Sigmoid colon (tissue), 7 donors: Measurements from ENCODE around the gene PDE2A. TPM values are rescaled to one million over a fixed set of nuclear protein-coding genes. Genes with fewer than 3 reads are reported as not detected.

Source experiments
- DNase-seq: peaks from one replicate; pipeline ENCODE4 v3.0.0-alpha.2; 2019
- H3K27ac ChIP-seq, 4 donors: fragments of 200-600 bp; sonication (generic); one replicate each; pipeline ENCODE4 v1.5.1; 2016 to 2019; ENCODE audit warnings: mild to moderate bottlenecking in 1 of 4
- H3K27me3 ChIP-seq, 3 donors: fragments of 200-600 bp; sonication (generic); one replicate each; pipeline ENCODE4 v1.5.1; 2019; ENCODE audit warnings: mild to moderate bottlenecking in 1 of 3
- H3K36me3 ChIP-seq, 4 donors: fragments of 200-600 bp; sonication (generic); one replicate each; pipeline ENCODE4 v1.5.1; 2016 to 2019
- H3K4me1 ChIP-seq, 4 donors: fragments of 200-600 bp; sonication (generic); one replicate each; pipeline ENCODE4 v1.5.1; 2017 to 2019
- H3K4me3 ChIP-seq, 4 donors: fragments of 200-600 bp; sonication (generic); one replicate each; pipeline ENCODE4 v1.5.1; 2017 to 2019; ENCODE audit warnings: mild to moderate bottlenecking in 2 of 4, moderate library complexity in 1 of 4
- H3K9me3 ChIP-seq, 4 donors: fragments of 200-600 bp in 3 of 4; sonication (generic) in 3 of 4; one replicate each; pipeline versions ENCODE4 v1.5.1 to v1.6.1; 2013 to 2019
- CTCF ChIP-seq, 4 experiments: fragments of 450-650 bp in 3 of 4; fragments of 200-600 bp in 1 of 4; IDR thresholded peaks; one replicate each; pipeline ENCODE4 v1.5.1; 2016 to 2019; ENCODE audit warnings: antibody characterized with exemption in 4 of 4, mild to moderate bottlenecking in 3 of 4, moderate library complexity in 2 of 4
- EP300 ChIP-seq, 4 donors: sonication (generic); formaldehyde crosslinking; IDR thresholded peaks; one replicate each; pipeline ENCODE4 v1.6.1; 2017; ENCODE audit warnings: antibody characterized with exemption in 4 of 4
- POLR2A ChIP-seq, 2 donors: fragments of 450-650 bp; IDR thresholded peaks; one replicate each; pipeline ENCODE4 v1.6.1; 2016; ENCODE audit warnings: antibody characterized with exemption in 2 of 2, mild to moderate bottlenecking in 2 of 2, moderate library complexity in 2 of 2
- POLR2AphosphoS5 ChIP-seq, 4 donors: sonication (generic); formaldehyde crosslinking; IDR thresholded peaks; one replicate each; pipeline ENCODE4 v1.6.1; 2017; ENCODE audit warnings: antibody characterized with exemption in 4 of 4
- WGBS, 2 donors: extraction: QIAGEN DNeasy Blood & Tissue Kit; methylation state at CpG; one replicate each; pipeline ENCODE4 v1.1.7; 2013; 5-methylcytosine and 5-hydroxymethylcytosine counted together
- intact Hi-C: fragments of 100-400 bp; cut with DNase I; formaldehyde crosslinking; loops from one replicate; pipeline ENCODE4 v1.15.1; 2023
- polyA plus RNA-seq, 3 donors: library from polyadenylated mRNA; stranded (reverse); fragments of 200-250 nt; gene quantifications; one replicate each; pipeline ENCODE4 v1.2.3, GENCODE V29; 2013
- total RNA-seq, 4 donors: library from RNA; depleted of rRNA; stranded (reverse); fragments of >200 nt; gene quantifications; one replicate each; pipeline ENCODE4 v1.1.0, GENCODE V29; 2016
- donor health status: healthy with polysubstance abuse.
- donor health status: Bipolar disorder and iron deficiency.
- donor health status: healthy.

PDE2A gene
- total and polyA plus RNA-seq, 7 donors: 1.8 to 75.1 (median 48.9) TPM

- Histone ChIP-seq H3K9me3 (no peaks in the 10 kb centered on the region), H3K36me3 (peaks cover 13 to 79% (median 49%) of the 10 kb centered on the region in 4 donors), H3K27me3 (no peaks in the 10 kb centered on the region), H3K4me1 (peaks cover 0 to 19% (median 16%) of the 10 kb centered on the region in 4 donors), H3K27ac (no peak overlapping the region), H3K4me3 (no peak overlapping the region)
- TF ChIP-seq EP300 (IDR thresholded peaks at IDR 0.05) (no peak), POLR2A (IDR thresholded peaks at IDR 0.05) (no peak), POLR2AphosphoS5 (IDR thresholded peaks at IDR 0.05) (no peak), CTCF (IDR thresholded peaks at IDR 0.05) (no peak)
- no peak for DNase-seq
- 93% methylated on average over 10 of the region's 10 CpGs for WGBS, 2 donors
- intact Hi-C loops: no loop called here
These were observed 27.2 kb upstream of the PDE2A start for GRCh38 chr11:72701466-72701865.

- intact Hi-C loops: no loop called here
- Histone ChIP-seq H3K9me3 (no peaks in the 10 kb centered on the region), H3K27me3 (no peaks in the 10 kb centered on the region), H3K4me1 (peaks cover 0 to 19% (median 16%) of the 10 kb centered on the region in 4 donors), H3K36me3 (peaks cover 26 to 79% (median 55%) of the 10 kb centered on the region in 4 donors), H3K4me3 (no peak overlapping the region), H3K27ac (no peak overlapping the region)
- TF ChIP-seq EP300 (IDR thresholded peaks at IDR 0.05): no peak
- no peak for TF ChIP-seq CTCF (IDR thresholded peaks at IDR 0.05)
- TF ChIP-seq POLR2AphosphoS5 (IDR thresholded peaks at IDR 0.05): no peak
- no peak for TF ChIP-seq POLR2A (IDR thresholded peaks at IDR 0.05)
- DNase-seq: no peak
- WGBS, 2 donors: 88 to 90% methylated on average over 3 of the region's 3 CpGs
These were observed 25.9 kb upstream of the PDE2A start for GRCh38 chr11:72700146-72700545.

GRCh38 chr11:72697814-72698213 lies 23.6 kb upstream of the PDE2A start:
- H3K4me3 ChIP-seq: no peak overlapping the region
- H3K27me3 ChIP-seq: no peaks in the 10 kb centered on the region
- H3K9me3 ChIP-seq: no peaks in the 10 kb centered on the region
- peaks cover 44 to 95% (median 77%) of the 10 kb centered on the region in 4 donors for H3K36me3 ChIP-seq
- no peak for DNase-seq
- intact Hi-C loops: no loop called here
- TF ChIP-seq POLR2AphosphoS5 (IDR thresholded peaks at IDR 0.05): no peak
- TF ChIP-seq CTCF (IDR thresholded peaks at IDR 0.05): no peak
- no peak for TF ChIP-seq POLR2A (IDR thresholded peaks at IDR 0.05)
- TF ChIP-seq EP300 (IDR thresholded peaks at IDR 0.05): no peak
- WGBS, 2 donors: 90 to 93% methylated on average over 16 of the region's 16 CpGs
- peaks cover 0 to 5% (median 1%) of the 10 kb centered on the region in 4 donors for H3K4me1 ChIP-seq
- no peak overlapping the region for H3K27ac ChIP-seq

- intact Hi-C loops: no loop called here
- Histone ChIP-seq H3K27me3 (no peaks in the 10 kb centered on the region), H3K4me3 (no peak overlapping the region), H3K27ac (peak overlapping the region in 1 of 4 donors; percentile 4), H3K36me3 (peaks cover 50 to 99% (median 83%) of the 10 kb centered on the region in 4 donors), H3K9me3 (no peaks in the 10 kb centered on the region), H3K4me1 (no peaks in the 10 kb centered on the region)
- DNase-seq: peak; percentile 81
- no peak for TF ChIP-seq EP300 (IDR thresholded peaks at IDR 0.05)
- no peak for TF ChIP-seq POLR2A (IDR thresholded peaks at IDR 0.05)
- no peak for TF ChIP-seq CTCF (IDR thresholded peaks at IDR 0.05)
- no peak for TF ChIP-seq POLR2AphosphoS5 (IDR thresholded peaks at IDR 0.05)
- WGBS, 2 donors: 87% methylated on average over 44 of the region's 44 CpGs
These were observed 22.9 kb upstream of the PDE2A start for GRCh38 chr11:72696866-72697700.
